K562 (cell line): ENCODE results near the gene STT3A.

ENCODE experiments used
- CAMTA2 ChIP-seq: fragments of 250-450 bp; sonication (Bioruptor Pico); conservative IDR thresholded peaks from 2 replicates; pipeline ENCODE4 v1.5.1; 2022
- ZNF444 ChIP-seq: fragments of 250-450 bp; sonication (Bioruptor Pico); IDR thresholded peaks from 2 replicates; pipeline ENCODE4 v1.4.0; 2020; ENCODE audit warnings: mild to moderate bottlenecking, moderate library complexity

- TF ChIP-seq ZNF444 (CRISPR knock-in tag) (no peak), CAMTA2 (no peak)
Observed at GRCh38 chr11:125564357-125564756, 28.3 kb upstream of the STT3A start.
